CD8-positive, alpha-beta memory T cell (primary cell): Measurements from ENCODE around the gene ERVFRD-1. TPM values are rescaled to one million over a fixed set of nuclear protein-coding genes. Genes with fewer than 3 reads are reported as not detected.

Source experiments
- CTCF ChIA-PET: fragments of 350-600 bp; sonication (Branson Sonifier 250); formaldehyde crosslinking; loops from one replicate; lab custom pipeline; 2021; ENCODE audit warnings: antibody characterized with exemption; lab: Charles Lee
- POLR2A ChIA-PET: fragments of 350-600 bp; sonication (Branson Sonifier 250); formaldehyde crosslinking; loops from one replicate; lab custom pipeline; 2021; ENCODE audit warnings: antibody characterized with exemption; lab: Charles Lee
- DNase-seq, 5 donors: peaks; one replicate each; pipeline versions ENCODE4 v3.0.0 to v3.0.0-alpha.2; 2020 to 2022; ENCODE audit warnings: mixed read lengths in 1 of 5
- H3K27ac ChIP-seq: one replicate; pipeline ENCODE4 v1.7.0; 2013; ENCODE audit warnings: low read depth, mild to moderate bottlenecking, low read length, moderate library complexity
- H3K27me3 ChIP-seq: 2 replicates; pipeline ENCODE4 v1.7.0; 2013; ENCODE audit warnings: low read length, mild to moderate bottlenecking; ENCODE audit not compliant: insufficient read depth, poor library complexity, severe bottlenecking
- H3K36me3 ChIP-seq: 2 replicates; pipeline ENCODE4 v1.7.0; 2013; ENCODE audit warnings: mild to moderate bottlenecking, low read length, moderate library complexity; ENCODE audit not compliant: insufficient read depth
- H3K4me1 ChIP-seq: 2 replicates; pipeline ENCODE4 v1.7.0; 2013; ENCODE audit warnings: mild to moderate bottlenecking, low read length, moderate library complexity; ENCODE audit not compliant: insufficient read depth
- H3K4me3 ChIP-seq: 2 replicates; pipeline ENCODE4 v1.7.0; 2013; ENCODE audit warnings: mild to moderate bottlenecking, low read length
- H3K9me3 ChIP-seq: 2 replicates; pipeline ENCODE4 v1.7.0; 2013; ENCODE audit warnings: mild to moderate bottlenecking, low read length
- H3K27ac Mint-ChIP-seq, 8 donors: one replicate each; pipeline ENCODE4 v1.8.0; 2020 to 2021; ENCODE audit warnings: mixed read lengths in 8 of 8, mild to moderate bottlenecking in 6 of 8, inconsistent platforms in 3 of 8, moderate library complexity in 3 of 8
- H3K27me3 Mint-ChIP-seq, 2 donors: one replicate each; pipeline ENCODE4 v1.8.0; 2020 to 2021; ENCODE audit warnings: mixed read lengths in 2 of 2, mild to moderate bottlenecking in 1 of 2, moderate library complexity in 1 of 2
- H3K36me3 Mint-ChIP-seq, 3 donors: one replicate each; pipeline ENCODE4 v1.8.0; 2020 to 2021; ENCODE audit warnings: mixed read lengths in 3 of 3, inconsistent platforms in 1 of 3, mild to moderate bottlenecking in 1 of 3
- H3K4me1 Mint-ChIP-seq, 3 donors: one replicate each; pipeline ENCODE4 v1.8.0; 2020 to 2021; ENCODE audit warnings: mixed read lengths in 3 of 3, inconsistent platforms in 1 of 3, mild to moderate bottlenecking in 1 of 3
- H3K4me3 Mint-ChIP-seq, 7 donors: one replicate each; pipeline ENCODE4 v1.8.0; 2020 to 2021; ENCODE audit warnings: mixed read lengths in 7 of 7, mild to moderate bottlenecking in 6 of 7, moderate library complexity in 4 of 7, inconsistent platforms in 2 of 7
- H3K9me3 Mint-ChIP-seq, 5 donors: one replicate each; pipeline ENCODE4 v1.8.0; 2020 to 2022; ENCODE audit warnings: mixed read lengths in 5 of 5, mild to moderate bottlenecking in 3 of 5, moderate library complexity in 2 of 5, inconsistent platforms in 1 of 5
- polyA plus RNA-seq: library from polyadenylated mRNA; unstranded; fragments of 300-500 nt; fragmentation: Illumina TruSeq; gene quantifications from one replicate; pipeline ENCODE4 v1.2.3, GENCODE V29; 2021
- total RNA-seq, 2 experiments: library from RNA; stranded (reverse); gene quantifications; one replicate each; pipeline ENCODE4 v1.2.3, GENCODE V29; 2021

Gene ERVFRD-1
- total and polyA plus RNA-seq, 3 experiments from 2014 or later, result 0.12 TPM; not detected in 2

GRCh38 chr6:11085758-11086435 lies 25.6 kb downstream of the ERVFRD-1 start:
- CTCF ChIA-PET, result no interaction called here
- Mint-ChIP-seq H3K27me3 (peaks cover 13 to 21% of the 10 kb centered on the region in 2 donors), H3K27ac (no peak overlapping the region), H3K9me3 (peaks cover 0 to 2% (median 0%) of the 10 kb centered on the region in 5 donors), H3K4me3 (no peak overlapping the region), H3K4me1 (no peaks in the 10 kb centered on the region), H3K36me3 (no peaks in the 10 kb centered on the region)
- H3K4me3 ChIP-seq, result no peak overlapping the region
- no peaks in the 10 kb centered on the region for H3K36me3 ChIP-seq
- no peaks in the 10 kb centered on the region for H3K9me3 ChIP-seq
- no peak overlapping the region for H3K27ac ChIP-seq
- no peaks in the 10 kb centered on the region for H3K4me1 ChIP-seq
- no peak for DNase-seq
- no peaks in the 10 kb centered on the region for H3K27me3 ChIP-seq
- POLR2A ChIA-PET, result no interaction called here

- DNase-seq, result no peak
- Histone ChIP-seq H3K9me3 (no peaks in the 10 kb centered on the region), H3K4me1 (no peaks in the 10 kb centered on the region), H3K36me3 (no peaks in the 10 kb centered on the region), H3K27ac (no peak overlapping the region), H3K4me3 (no peak overlapping the region), H3K27me3 (no peaks in the 10 kb centered on the region)
- H3K4me3 Mint-ChIP-seq, result no peak overlapping the region
- H3K27ac Mint-ChIP-seq, result peak overlapping the region in 1 of 8 donors; percentile 60
- no peaks in the 10 kb centered on the region for H3K36me3 Mint-ChIP-seq
- H3K27me3 Mint-ChIP-seq, result peaks cover 11 to 21% of the 10 kb centered on the region in 2 donors
- peaks cover 0 to 2% (median 0%) of the 10 kb centered on the region in 5 donors for H3K9me3 Mint-ChIP-seq
- no peaks in the 10 kb centered on the region for H3K4me1 Mint-ChIP-seq
- CTCF ChIA-PET, result no interaction called here
- POLR2A ChIA-PET, result no interaction called here
These were observed 27.6 kb downstream of the ERVFRD-1 start for GRCh38 chr6:11083956-11084355.

DNA sequence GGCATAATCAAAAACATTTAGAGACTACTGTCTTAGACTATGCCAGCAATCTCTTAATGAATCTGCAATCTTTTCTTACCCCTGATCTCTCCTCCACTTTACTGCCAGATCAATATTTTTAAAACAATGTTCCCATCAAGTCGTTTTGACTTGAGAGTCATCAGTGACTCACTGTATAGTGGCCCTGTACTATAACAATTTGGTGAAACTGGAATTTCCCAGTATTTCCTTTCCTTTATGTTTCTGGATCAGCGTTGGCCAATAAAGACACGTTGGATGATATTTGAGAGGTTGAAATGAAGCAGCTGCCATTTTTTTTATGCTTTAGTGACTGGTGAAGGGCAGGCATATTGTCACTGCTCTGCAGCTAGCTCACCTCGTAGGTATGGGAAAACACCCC lies 28.0 kb downstream of the ERVFRD-1 start:
- no peak overlapping the region for H3K4me3 ChIP-seq
- H3K4me3 Mint-ChIP-seq, result no peak overlapping the region
- DNase-seq, result no peak
- no peaks in the 10 kb centered on the region for H3K4me1 Mint-ChIP-seq
- H3K27me3 ChIP-seq, result no peaks in the 10 kb centered on the region
- no peaks in the 10 kb centered on the region for H3K36me3 ChIP-seq
- no peaks in the 10 kb centered on the region for H3K4me1 ChIP-seq
- ChIA-PET CTCF (interaction anchor here (0.6 kb wide), 1 partner anchor 439 kb away, joined by 4 read pairs; no protein-coding TSS in a partner anchor), POLR2A (no interaction called here)
- H3K27me3 Mint-ChIP-seq, result peaks cover 11 to 21% of the 10 kb centered on the region in 2 donors
- H3K27ac ChIP-seq, result no peak overlapping the region
- H3K9me3 ChIP-seq, result no peaks in the 10 kb centered on the region
- peaks cover 0 to 2% (median 0%) of the 10 kb centered on the region in 5 donors for H3K9me3 Mint-ChIP-seq
- H3K27ac Mint-ChIP-seq, result no peak overlapping the region
- H3K36me3 Mint-ChIP-seq, result peaks cover 0 to 2% (median 0%) of the 10 kb centered on the region in 3 donors

DNA sequence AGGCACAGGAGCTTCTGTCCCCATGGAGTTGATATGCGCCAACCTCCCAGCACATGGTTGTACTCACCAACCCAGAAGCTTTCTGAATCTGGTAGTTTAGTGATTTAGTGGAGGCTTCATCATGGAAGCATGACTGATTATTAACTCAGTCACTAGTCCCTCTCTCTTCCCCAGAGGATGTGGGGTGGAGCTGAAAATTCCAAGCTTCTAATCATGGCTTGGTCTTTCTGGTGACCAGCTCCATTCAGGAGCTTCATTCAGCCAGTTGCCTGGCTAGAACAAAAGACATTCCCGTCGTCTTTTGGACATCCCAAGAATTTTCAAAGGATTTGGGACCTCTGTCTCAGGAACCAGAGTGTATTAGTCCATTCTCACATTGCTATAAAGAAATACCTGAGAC lies 31.2 kb downstream of the ERVFRD-1 start:
- Mint-ChIP-seq H3K9me3 (peaks cover 0 to 2% (median 0%) of the 10 kb centered on the region in 5 donors), H3K4me1 (no peaks in the 10 kb centered on the region), H3K4me3 (no peak overlapping the region), H3K27me3 (peaks cover 9 to 14% of the 10 kb centered on the region in 2 donors), H3K36me3 (peaks cover 0 to 2% (median 0%) of the 10 kb centered on the region in 3 donors), H3K27ac (no peak overlapping the region)
- ChIA-PET CTCF (interaction anchor here (1.0 to 1.1 kb wide), 2 partner anchors 10 to 12 kb away, joined by 3 read pairs; no protein-coding TSS in a partner anchor), POLR2A (no interaction called here)
- DNase-seq, result no peak
- H3K4me3 ChIP-seq, result no peak overlapping the region
- H3K4me1 ChIP-seq, result no peaks in the 10 kb centered on the region
- no peaks in the 10 kb centered on the region for H3K27me3 ChIP-seq
- H3K27ac ChIP-seq, result no peak overlapping the region
- H3K36me3 ChIP-seq, result no peaks in the 10 kb centered on the region
- H3K9me3 ChIP-seq, result no peaks in the 10 kb centered on the region

GRCh38 chr6:11078266-11078665 lies 33.3 kb downstream of the ERVFRD-1 start:
- peaks cover 0 to 2% (median 0%) of the 10 kb centered on the region in 3 donors for H3K36me3 Mint-ChIP-seq
- no peak overlapping the region for H3K4me3 ChIP-seq
- H3K9me3 ChIP-seq, result no peaks in the 10 kb centered on the region
- H3K27me3 ChIP-seq, result no peaks in the 10 kb centered on the region
- ChIA-PET POLR2A (no interaction called here), CTCF (no interaction called here)
- no peak overlapping the region for H3K27ac ChIP-seq
- H3K4me1 Mint-ChIP-seq, result no peaks in the 10 kb centered on the region
- H3K4me3 Mint-ChIP-seq, result no peak overlapping the region
- no peaks in the 10 kb centered on the region for H3K9me3 Mint-ChIP-seq
- peaks cover 0 to 4% of the 10 kb centered on the region in 2 donors for H3K27me3 Mint-ChIP-seq
- no peaks in the 10 kb centered on the region for H3K4me1 ChIP-seq
- no peak overlapping the region for H3K27ac Mint-ChIP-seq
- DNase-seq, result no peak
- no peaks in the 10 kb centered on the region for H3K36me3 ChIP-seq

GRCh38 chr6:11076540-11076939 lies 35.0 kb downstream of the ERVFRD-1 start:
- no peaks in the 10 kb centered on the region for H3K27me3 ChIP-seq
- Mint-ChIP-seq H3K9me3 (no peaks in the 10 kb centered on the region), H3K27me3 (peaks cover 0 to 3% of the 10 kb centered on the region in 2 donors), H3K27ac (no peak overlapping the region), H3K36me3 (peaks cover 0 to 2% (median 0%) of the 10 kb centered on the region in 3 donors), H3K4me1 (no peaks in the 10 kb centered on the region), H3K4me3 (no peak overlapping the region)
- H3K4me3 ChIP-seq, result no peak overlapping the region
- DNase-seq, result no peak
- ChIA-PET POLR2A (no interaction called here), CTCF (no interaction called here)
- no peaks in the 10 kb centered on the region for H3K9me3 ChIP-seq
- no peak overlapping the region for H3K27ac ChIP-seq
- H3K36me3 ChIP-seq, result no peaks in the 10 kb centered on the region
- no peaks in the 10 kb centered on the region for H3K4me1 ChIP-seq

DNA sequence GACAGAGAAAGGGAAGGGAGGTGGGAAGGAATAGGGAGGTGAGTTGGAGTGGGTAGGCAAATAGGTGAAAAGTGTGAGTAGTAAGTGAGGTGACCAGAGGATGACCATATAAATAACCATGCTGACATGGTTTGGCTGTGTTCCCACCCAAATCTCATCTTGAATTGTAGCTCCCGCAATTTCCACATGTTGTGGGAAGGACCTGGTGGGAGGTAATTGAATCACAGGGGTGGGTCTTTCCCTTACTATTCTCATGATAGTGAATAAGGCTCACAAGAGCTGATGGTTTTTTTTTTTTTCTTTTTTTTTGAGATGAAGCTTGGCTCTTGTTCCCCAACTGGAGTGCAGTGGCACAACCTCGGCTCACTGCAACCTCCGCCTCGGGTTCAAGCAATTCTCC lies 39.4 kb downstream of the ERVFRD-1 start:
- Mint-ChIP-seq H3K4me1 (no peaks in the 10 kb centered on the region), H3K36me3 (no peaks in the 10 kb centered on the region), H3K27ac (no peak overlapping the region), H3K9me3 (no peaks in the 10 kb centered on the region), H3K27me3 (peaks cover 3 to 6% of the 10 kb centered on the region in 2 donors), H3K4me3 (no peak overlapping the region)
- DNase-seq, result no peak
- Histone ChIP-seq H3K36me3 (no peaks in the 10 kb centered on the region), H3K27me3 (no peaks in the 10 kb centered on the region), H3K4me3 (no peak overlapping the region), H3K27ac (no peak overlapping the region), H3K9me3 (no peaks in the 10 kb centered on the region), H3K4me1 (no peaks in the 10 kb centered on the region)
- POLR2A ChIA-PET, result no interaction called here
- CTCF ChIA-PET, result no interaction called here

- CTCF ChIA-PET, result interaction anchor here (0.9 to 2.6 kb wide), 4 partner anchors 9 to 591 kb away, joined by 3 to 17 read pairs (median 5); partner anchors contain the start of gene SMIM13
- H3K27me3 Mint-ChIP-seq, result peaks cover 3 to 4% of the 10 kb centered on the region in 2 donors
- no peak for DNase-seq
- H3K27ac Mint-ChIP-seq, result no peak overlapping the region
- H3K4me3 ChIP-seq, result no peak overlapping the region
- no peaks in the 10 kb centered on the region for H3K4me1 ChIP-seq
- no peaks in the 10 kb centered on the region for H3K27me3 ChIP-seq
- POLR2A ChIA-PET, result no interaction called here
- H3K4me1 Mint-ChIP-seq, result no peaks in the 10 kb centered on the region
- no peaks in the 10 kb centered on the region for H3K36me3 ChIP-seq
- H3K9me3 Mint-ChIP-seq, result no peaks in the 10 kb centered on the region
- no peak overlapping the region for H3K27ac ChIP-seq
- H3K9me3 ChIP-seq, result no peaks in the 10 kb centered on the region
- H3K36me3 Mint-ChIP-seq, result no peaks in the 10 kb centered on the region
- H3K4me3 Mint-ChIP-seq, result no peak overlapping the region
These were observed 41.8 kb downstream of the ERVFRD-1 start for GRCh38 chr6:11069760-11070159.
